ENCODE results near the gene TRAF7.

DNA sequence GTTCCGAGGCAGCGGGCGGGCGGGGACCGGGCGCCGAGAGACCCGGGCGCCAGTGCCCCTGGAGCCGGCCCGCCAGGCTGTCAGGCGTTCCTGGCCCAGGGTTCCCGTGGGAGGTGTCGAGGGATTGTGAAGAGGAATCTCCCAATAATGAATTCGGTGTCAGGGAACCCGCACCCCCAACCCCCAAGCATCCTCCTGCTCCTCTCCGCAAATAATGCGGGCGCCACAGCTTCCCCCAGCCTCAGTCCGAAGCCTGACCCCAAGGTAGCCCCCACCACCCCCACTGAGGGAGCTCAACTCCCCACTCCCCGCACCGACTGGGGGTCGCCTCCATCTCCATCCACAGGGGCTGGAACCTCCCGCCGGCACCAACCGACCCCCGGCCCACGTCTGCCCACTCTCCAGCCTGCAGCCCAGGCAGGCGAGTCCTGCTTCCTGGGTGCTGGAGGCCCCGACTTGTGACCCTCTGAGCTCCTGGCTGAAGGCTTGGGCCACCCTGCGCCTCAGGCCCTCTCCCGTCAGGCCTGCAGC, 41.5 kb downstream of the TRAF7 start:
- TF ChIP-seq, protein P1, sequence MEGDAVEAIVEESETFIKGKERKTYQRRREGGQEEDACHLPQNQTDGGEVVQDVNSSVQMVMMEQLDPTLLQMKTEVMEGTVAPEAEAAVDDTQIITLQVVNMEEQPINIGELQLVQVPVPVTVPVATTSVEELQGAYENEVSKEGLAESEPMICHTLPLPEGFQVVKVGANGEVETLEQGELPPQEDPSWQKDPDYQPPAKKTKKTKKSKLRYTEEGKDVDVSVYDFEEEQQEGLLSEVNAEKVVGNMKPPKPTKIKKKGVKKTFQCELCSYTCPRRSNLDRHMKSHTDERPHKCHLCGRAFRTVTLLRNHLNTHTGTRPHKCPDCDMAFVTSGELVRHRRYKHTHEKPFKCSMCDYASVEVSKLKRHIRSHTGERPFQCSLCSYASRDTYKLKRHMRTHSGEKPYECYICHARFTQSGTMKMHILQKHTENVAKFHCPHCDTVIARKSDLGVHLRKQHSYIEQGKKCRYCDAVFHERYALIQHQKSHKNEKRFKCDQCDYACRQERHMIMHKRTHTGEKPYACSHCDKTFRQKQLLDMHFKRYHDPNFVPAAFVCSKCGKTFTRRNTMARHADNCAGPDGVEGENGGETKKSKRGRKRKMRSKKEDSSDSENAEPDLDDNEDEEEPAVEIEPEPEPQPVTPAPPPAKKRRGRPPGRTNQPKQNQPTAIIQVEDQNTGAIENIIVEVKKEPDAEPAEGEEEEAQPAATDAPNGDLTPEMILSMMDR (IDR thresholded peaks at IDR 0.05) = no peak
- TF ChIP-seq POLR2A (IDR thresholded peaks at IDR 0.05) = no peak

Data from body of pancreas (tissue), 4 donors.